Smooth muscle cell (in vitro differentiated cells): ENCODE measurements around the gene FLOT1. TPM values are rescaled to one million over a fixed set of nuclear protein-coding genes. Genes with fewer than 3 reads are reported as not detected.
A peak's percentile ranks its signal among the peaks of the same experiment; 100 is the strongest.

ENCODE experiments used
- DNase-seq: peaks from one replicate; lab custom pipeline; 2025; ENCODE audit not compliant: unreplicated experiment; lab: John Stamatoyannopoulos, UW
- H2AFZ ChIP-seq: fragments of 200-600 bp; sonication (generic); 2 replicates; pipeline ENCODE4 v1.6.0; 2016; ENCODE audit warnings: antibody characterized with exemption, low read depth, mild to moderate bottlenecking
- H3F3A ChIP-seq: fragments of 200-600 bp; sonication (generic); 2 replicates; pipeline ENCODE4 v1.6.0; 2017; ENCODE audit warnings: antibody characterized with exemption, low read depth
- H3K27ac ChIP-seq: fragments of 200-600 bp; sonication (generic); 2 replicates; pipeline ENCODE4 v1.5.1; 2016; ENCODE audit warnings: low read depth, mild to moderate bottlenecking
- H3K27me3 ChIP-seq: fragments of 200-600 bp; sonication (generic); 2 replicates; pipeline ENCODE4 v1.6.1; 2016; ENCODE audit warnings: low read depth, mild to moderate bottlenecking
- H3K36me3 ChIP-seq: fragments of 200-600 bp; sonication (generic); 2 replicates; pipeline ENCODE4 v1.5.1; 2016; ENCODE audit warnings: low read depth
- H3K4me1 ChIP-seq: fragments of 200-600 bp; sonication (generic); 2 replicates; pipeline ENCODE4 v1.5.1; 2016; ENCODE audit warnings: low read depth
- H3K4me2 ChIP-seq: fragments of 200-600 bp; sonication (generic); 2 replicates; pipeline ENCODE4 v1.6.0; 2016; ENCODE audit warnings: mild to moderate bottlenecking
- H3K4me3 ChIP-seq: fragments of 200-600 bp; sonication (generic); 2 replicates; pipeline ENCODE4 v1.5.1; 2016; ENCODE audit warnings: mild to moderate bottlenecking
- H3K79me2 ChIP-seq: fragments of 200-600 bp; sonication (generic); 2 replicates; pipeline ENCODE4 v1.6.0; 2016; ENCODE audit warnings: low read depth, mild to moderate bottlenecking
- H3K9ac ChIP-seq: fragments of 200-600 bp; sonication (generic); 2 replicates; pipeline ENCODE4 v1.6.0; 2016; ENCODE audit warnings: low read depth
- H3K9me3 ChIP-seq: fragments of 200-600 bp; sonication (generic); replicated peaks from 2 replicates; pipeline ENCODE4 v1.5.1; 2016; ENCODE audit warnings: low read depth
- H4K20me1 ChIP-seq: fragments of 200-600 bp; sonication (generic); 2 replicates; pipeline ENCODE4 v1.6.0; 2016; ENCODE audit warnings: low read depth
- CTCF ChIP-seq: fragments of 200-600 bp; sonication (generic); IDR thresholded peaks from 2 replicates; pipeline ENCODE4 v1.5.1; 2017; ENCODE audit warnings: borderline replicate concordance, mild to moderate bottlenecking, antibody characterized with exemption; ENCODE audit not compliant: insufficient read depth, poor library complexity, severe bottlenecking
- WGBS: methylation state at CpG from one replicate; pipeline ENCODE4 v1.1.7; 2016; ENCODE audit warnings: low lambda C conversion rate; 5-methylcytosine and 5-hydroxymethylcytosine counted together
- polyA plus RNA-seq: library from polyadenylated mRNA; unstranded; fragments of >200 nt; fragmentation: Nextera tagmentation; extraction: Ambion mirVana; gene quantifications from 2 replicates; pipeline ENCODE4 v1.2.1, GENCODE V29; 2016
- total RNA-seq: library from RNA; depleted of rRNA; stranded (reverse); fragments of >200 nt; gene quantifications from 2 replicates; pipeline ENCODE4 v1.2.3, GENCODE V29; 2014

Gene FLOT1
- total and polyA plus RNA-seq, 2 experiments from 2014 or later = 87.6 to 117 TPM

DNA sequence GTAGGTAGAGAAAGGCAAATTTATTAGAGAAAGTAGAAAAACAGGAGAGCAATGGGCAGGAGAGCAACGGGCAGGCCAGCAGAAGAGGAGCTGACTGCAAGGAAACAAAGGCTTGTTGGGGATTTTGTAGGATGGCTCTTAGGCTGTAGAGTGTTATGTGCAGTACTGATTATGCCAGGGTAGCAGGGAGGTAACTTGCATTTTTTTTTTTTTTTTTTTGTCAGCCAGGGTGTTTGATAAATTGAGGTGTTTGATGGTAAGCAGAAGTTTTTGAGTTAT lies 38.1 kb upstream of the FLOT1 start:
- Histone ChIP-seq H2AFZ (no peak overlapping the region), H3K27ac (peak overlapping the region; percentile 100), H3K9me3 (no peaks in the 10 kb centered on the region), H3F3A (peaks cover 32% of the 10 kb centered on the region), H3K4me2 (no peak overlapping the region), H3K4me1 (peaks cover 26% of the 10 kb centered on the region), H4K20me1 (no peaks in the 10 kb centered on the region), H3K79me2 (no peaks in the 10 kb centered on the region), H3K36me3 (no peaks in the 10 kb centered on the region), H3K9ac (peak overlapping the region; percentile 96), H3K27me3 (no peaks in the 10 kb centered on the region), H3K4me3 (no peak overlapping the region)
- DNase-seq = no peak
- TF ChIP-seq CTCF = no peak
- WGBS = 92% methylated on average over 1 of the region's 1 CpG

DNA sequence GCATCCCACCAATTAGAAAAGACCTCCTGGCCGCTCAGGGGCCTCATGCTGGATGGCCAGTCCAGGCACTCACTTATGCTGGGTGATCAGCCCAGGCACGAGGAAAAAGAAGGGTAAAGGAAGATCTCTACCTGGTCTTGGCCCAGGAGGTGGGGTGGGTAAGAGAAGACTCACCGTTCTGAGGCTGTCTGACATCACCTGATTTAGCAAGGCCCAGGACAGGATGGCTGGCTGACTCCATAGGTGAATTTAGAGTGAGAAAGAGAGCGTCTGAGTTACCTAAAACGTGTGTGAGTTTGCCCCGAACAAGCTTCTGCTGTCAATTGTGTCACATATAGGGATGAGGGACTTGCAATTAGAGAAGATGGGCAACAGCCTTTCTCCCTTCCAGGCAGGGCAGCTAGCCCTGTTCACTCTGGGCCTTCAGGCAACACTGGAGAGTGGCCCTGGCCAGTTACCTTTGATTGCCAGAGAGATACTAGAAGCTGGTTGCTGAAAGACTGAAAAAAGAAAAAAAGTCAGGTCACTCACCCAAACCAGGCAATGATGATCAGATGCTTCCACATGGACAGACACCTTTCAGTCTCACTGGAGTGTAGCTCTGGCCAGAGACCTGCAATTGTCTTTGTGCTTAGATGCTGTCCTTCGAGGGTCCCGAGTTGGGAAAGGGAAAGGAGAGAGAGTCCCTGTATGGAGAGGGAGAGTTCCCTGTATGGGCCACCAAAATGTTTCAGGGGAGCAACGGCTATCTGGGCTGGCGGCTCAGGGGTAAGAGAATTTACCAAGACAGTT lies 37.6 kb upstream of the FLOT1 start:
- Histone ChIP-seq H3K9ac (peak overlapping the region; percentile 96), H3K4me2 (peak overlapping the region; percentile 71), H3K27me3 (no peaks in the 10 kb centered on the region), H3K36me3 (no peaks in the 10 kb centered on the region), H3K27ac (peak overlapping the region; percentile 100), H2AFZ (no peak overlapping the region), H3K79me2 (no peaks in the 10 kb centered on the region), H3K4me1 (peaks cover 26% of the 10 kb centered on the region), H3K4me3 (no peak overlapping the region), H3K9me3 (no peaks in the 10 kb centered on the region), H4K20me1 (no peaks in the 10 kb centered on the region), H3F3A (peaks cover 32% of the 10 kb centered on the region)
- WGBS = 84% methylated on average over 10 of the region's 10 CpGs
- no peak for DNase-seq
- no peak for TF ChIP-seq CTCF

DNA sequence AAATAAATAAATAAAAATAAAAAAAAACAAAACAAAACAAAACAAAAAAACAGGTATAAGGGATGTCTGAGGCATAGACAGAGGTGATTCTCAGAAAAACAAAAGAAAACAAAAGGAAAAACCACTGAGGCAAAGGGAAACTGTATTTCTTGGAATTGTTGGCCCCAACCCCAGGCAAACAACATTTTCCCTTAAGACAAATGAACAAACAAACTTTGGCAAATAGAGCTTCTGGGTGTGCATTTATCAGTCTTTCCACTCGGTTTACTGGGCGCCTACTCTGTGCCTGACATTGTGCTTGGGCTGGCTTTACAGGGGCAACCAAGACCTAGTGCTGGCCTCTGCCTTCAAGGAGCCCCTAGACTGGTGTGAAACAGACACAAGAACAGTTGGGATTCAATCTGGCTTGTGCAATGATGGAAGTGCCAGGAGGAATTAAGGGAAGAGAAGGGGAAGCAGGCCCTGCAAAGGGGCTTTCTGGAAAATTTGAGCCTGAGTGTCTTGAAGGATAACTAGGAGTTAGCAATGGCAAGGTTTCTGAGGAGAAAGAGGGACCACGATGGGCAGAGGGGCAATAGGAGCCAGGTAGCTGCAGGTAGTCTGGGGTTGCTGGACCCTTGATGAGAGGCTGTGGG lies 35.6 kb upstream of the FLOT1 start:
- peaks cover 32% of the 10 kb centered on the region for H3F3A ChIP-seq
- no peaks in the 10 kb centered on the region for H3K27me3 ChIP-seq
- 85% methylated on average over 3 of the region's 3 CpGs for WGBS
- no peak for TF ChIP-seq CTCF
- H3K9ac ChIP-seq = peak overlapping the region; percentile 43
- no peak overlapping the region for H2AFZ ChIP-seq
- H3K4me3 ChIP-seq = no peak overlapping the region
- H3K4me1 ChIP-seq = peaks cover 26% of the 10 kb centered on the region
- no peaks in the 10 kb centered on the region for H3K36me3 ChIP-seq
- no peaks in the 10 kb centered on the region for H4K20me1 ChIP-seq
- no peak for DNase-seq
- H3K9me3 ChIP-seq = no peaks in the 10 kb centered on the region
- H3K27ac ChIP-seq = peak overlapping the region; percentile 100
- no peaks in the 10 kb centered on the region for H3K79me2 ChIP-seq
- H3K4me2 ChIP-seq = no peak overlapping the region

DNA sequence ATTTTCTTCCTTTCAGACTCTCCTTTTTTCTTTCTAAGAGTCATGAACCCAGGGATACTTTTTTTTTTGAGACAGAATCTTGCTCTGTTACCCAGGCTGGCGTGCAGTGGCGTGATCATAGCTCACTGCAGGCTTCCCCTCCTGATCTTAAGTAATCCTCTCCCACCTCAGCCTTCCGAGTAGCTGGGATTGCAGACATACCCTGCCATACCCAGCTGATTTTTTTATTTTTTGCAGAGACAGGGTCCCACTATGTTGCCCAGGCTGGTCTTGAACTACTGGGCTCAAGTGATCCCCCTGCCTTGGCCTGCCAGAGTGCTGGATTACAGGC lies 34.6 kb upstream of the FLOT1 start:
- Histone ChIP-seq H3F3A (peaks cover 22% of the 10 kb centered on the region), H3K36me3 (no peaks in the 10 kb centered on the region), H3K9me3 (no peaks in the 10 kb centered on the region), H3K4me1 (peaks cover 18% of the 10 kb centered on the region), H3K4me2 (no peak overlapping the region), H3K4me3 (no peak overlapping the region), H2AFZ (no peak overlapping the region), H3K27ac (peak overlapping the region; percentile 100), H4K20me1 (no peaks in the 10 kb centered on the region), H3K79me2 (no peaks in the 10 kb centered on the region), H3K27me3 (no peaks in the 10 kb centered on the region), H3K9ac (peak overlapping the region; percentile 56)
- 49% methylated on average over 3 of the region's 3 CpGs for WGBS
- no peak for DNase-seq
- TF ChIP-seq CTCF = no peak
